ENCODE measurements around the gene EPS8.

GRCh38 chr12:15698377-15698871 lies 90.8 kb downstream of the EPS8 start:
- no peak for TF ChIP-seq CTCF (IDR thresholded peaks at IDR 0.05)
- no peak for TF ChIP-seq POLR2AphosphoS5 (IDR thresholded peaks at IDR 0.05; ENCODE audit: low read depth, low read length)
